HG03039 (cell line): ENCODE results near the gene S1PR3.

Experiments used
- ATAC-seq: cut with Tn5 transposase; IDR thresholded peaks from one replicate; pipeline ENCODE4 v1.9.1; 2021; ENCODE audit warnings: mild to moderate bottlenecking, moderate library complexity; ENCODE audit not compliant: unreplicated experiment

Gene S1PR3

GRCh38 chr9:89032661-89033060 lies 41.4 kb downstream of the S1PR3 start:
- ATAC-seq = no peak

GRCh38 chr9:89036383-89036782 lies 45.1 kb downstream of the S1PR3 start:
- ATAC-seq = no peak

DNA sequence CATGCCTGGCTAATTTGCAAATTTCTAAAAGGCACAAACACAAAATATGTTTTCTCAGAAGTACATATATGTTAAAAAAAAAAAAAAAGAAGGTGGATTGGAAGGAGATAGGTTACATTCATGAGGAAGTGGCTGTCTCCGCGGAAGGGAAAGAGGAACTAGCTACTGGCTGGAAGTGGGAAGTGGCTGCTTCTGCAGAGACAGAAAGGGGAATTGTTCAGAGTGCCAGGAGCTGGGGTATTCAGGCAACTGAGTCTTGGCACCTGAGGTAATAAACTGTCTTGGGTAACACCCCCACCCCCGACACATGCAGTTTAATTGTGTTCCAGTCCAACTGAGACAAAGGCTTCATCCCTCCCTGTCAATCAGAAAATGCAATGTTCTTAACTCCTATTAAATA lies 45.6 kb downstream of the S1PR3 start:
- ATAC-seq = no peak

DNA sequence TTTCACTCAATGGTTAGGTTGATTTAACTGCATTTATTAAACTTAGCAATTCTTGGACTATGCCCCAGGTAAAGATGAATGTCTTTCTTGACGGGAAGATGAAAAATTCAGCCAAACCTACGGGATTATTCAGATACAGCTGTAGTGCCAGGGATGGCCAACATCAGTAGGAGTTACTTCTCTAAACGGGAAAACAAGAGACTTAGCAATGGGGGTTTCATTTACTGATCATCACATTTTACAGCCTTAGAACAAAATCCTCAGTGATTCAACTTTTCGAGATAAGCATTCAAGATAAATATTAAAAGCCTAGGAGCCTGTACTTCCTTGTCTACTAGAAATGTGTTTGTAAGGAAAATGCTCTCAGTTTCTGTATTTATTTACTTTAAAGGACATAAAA lies 46.1 kb downstream of the S1PR3 start:
- no peak for ATAC-seq

GRCh38 chr9:89037891-89038290 lies 46.6 kb downstream of the S1PR3 start:
- no peak for ATAC-seq

DNA sequence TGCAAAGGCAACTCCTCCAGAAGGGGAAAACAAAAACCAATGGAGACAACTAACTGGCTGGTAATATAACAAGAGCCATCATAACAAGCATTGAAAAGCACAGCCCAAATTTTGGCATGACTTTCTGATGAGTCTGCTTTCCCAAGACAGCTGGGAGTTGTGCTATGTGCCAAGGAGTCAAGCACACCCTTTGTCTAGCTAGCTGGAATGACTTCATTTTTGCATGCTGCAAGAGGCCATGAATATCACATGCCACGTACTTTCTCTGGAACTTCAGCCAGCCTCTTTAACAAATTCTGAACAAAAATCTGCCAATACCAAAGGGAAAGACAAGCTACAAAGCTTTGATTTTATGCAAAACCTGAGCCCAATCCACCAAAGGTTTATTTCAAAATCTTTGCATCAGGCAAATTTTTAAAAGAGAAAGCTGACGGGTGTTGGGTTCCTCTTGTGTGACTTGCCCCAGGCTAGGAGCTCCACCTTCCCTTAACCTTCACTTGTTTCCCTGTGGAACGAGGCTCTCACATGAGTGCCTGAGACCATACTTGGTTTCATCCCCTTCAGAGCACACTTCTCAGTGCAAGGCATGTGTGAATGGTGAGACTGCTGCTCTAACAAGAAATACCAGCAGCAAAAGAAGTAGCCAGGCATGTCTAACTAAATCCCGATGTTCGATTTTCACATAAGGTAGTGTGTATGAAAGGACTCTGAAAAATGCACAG lies 47.3 kb downstream of the S1PR3 start:
- no peak for ATAC-seq

GRCh38 chr9:89039104-89039465 lies 47.8 kb downstream of the S1PR3 start:
- no peak for ATAC-seq

DNA sequence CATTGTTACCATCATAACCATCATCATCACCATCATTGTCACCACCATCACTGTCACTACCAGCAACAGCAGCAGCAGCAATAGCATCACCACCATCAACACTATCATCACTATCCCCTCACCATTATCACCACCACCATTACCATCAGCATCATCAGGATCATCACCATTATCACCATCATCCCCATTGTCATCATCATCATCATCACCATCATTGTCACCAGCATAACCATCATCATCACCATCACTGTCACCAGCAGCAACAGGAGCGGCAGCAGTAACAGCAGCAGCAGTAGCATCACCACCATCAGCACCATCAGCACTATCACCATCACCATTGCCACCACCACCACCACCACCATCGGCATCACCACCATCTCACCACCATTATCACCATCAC lies 48.4 kb downstream of the S1PR3 start:
- no peak for ATAC-seq

- ATAC-seq = no peak
Observed at GRCh38 chr9:89042984-89043383, 51.7 kb downstream of the S1PR3 start.

DNA sequence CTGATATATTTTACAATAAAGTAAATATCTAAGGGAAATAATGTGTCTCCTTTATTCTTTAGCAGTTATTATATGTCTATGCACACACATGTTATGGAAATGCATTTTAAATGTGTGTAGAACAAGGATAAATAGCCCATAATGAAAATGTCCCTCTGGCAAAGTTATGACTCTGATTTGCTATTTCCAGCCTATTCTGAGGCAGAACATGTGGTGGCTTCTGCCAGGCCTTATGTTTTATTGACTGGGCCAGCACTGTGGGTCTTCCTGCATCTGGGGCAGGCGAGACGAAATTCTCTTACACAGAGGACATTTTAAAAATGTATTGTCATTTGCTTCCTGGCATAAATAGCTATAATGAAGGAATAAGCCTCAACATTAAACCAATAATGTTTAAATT lies 52.8 kb downstream of the S1PR3 start:
- no peak for ATAC-seq

- ATAC-seq = no peak
Observed at GRCh38 chr9:89044881-89045280, 53.6 kb downstream of the S1PR3 start.

DNA sequence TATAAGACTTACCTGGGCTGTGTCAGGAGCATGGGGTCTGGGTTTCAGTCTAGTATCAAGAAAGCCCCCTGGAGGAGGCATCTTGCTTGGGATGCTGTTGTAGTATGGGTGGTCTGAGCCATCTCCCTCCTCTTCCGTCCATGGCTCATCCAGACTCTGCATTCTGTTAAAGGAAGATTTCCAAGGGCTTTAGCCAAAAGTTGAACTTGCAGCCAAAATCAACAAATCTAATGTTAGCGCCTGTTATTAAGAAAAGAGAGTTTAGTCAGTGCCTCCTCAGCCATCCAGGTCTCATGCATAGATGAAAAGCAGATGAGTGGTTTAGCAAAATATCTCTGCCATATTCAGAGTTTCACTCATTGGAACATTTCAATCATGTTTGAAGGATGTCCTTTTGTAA lies 55.6 kb downstream of the S1PR3 start:
- no peak for ATAC-seq

GRCh38 chr9:89047667-89048066 lies 56.4 kb downstream of the S1PR3 start:
- ATAC-seq = no peak

DNA sequence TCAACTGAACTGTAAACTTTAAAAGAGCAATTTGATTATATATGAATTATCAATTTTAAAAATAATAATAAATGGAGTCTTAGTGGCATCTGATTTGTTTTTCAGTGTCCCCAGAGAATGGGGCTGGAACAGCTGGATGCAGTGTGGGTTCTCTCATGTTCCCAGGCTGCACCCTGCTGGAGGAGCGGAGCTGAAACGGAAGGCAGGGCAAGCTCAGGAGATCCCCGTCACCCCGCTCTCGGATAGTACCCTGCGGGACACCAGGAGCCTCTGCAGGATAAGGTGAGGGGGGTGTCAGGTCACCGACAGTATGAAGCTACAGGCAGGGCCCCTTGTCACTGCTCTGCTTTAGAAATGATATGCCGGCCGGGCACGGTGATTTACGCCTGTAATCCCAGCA lies 57.3 kb downstream of the S1PR3 start:
- no peak for ATAC-seq

GRCh38 chr9:89049646-89050045 lies 58.4 kb downstream of the S1PR3 start:
- ATAC-seq = no peak

DNA sequence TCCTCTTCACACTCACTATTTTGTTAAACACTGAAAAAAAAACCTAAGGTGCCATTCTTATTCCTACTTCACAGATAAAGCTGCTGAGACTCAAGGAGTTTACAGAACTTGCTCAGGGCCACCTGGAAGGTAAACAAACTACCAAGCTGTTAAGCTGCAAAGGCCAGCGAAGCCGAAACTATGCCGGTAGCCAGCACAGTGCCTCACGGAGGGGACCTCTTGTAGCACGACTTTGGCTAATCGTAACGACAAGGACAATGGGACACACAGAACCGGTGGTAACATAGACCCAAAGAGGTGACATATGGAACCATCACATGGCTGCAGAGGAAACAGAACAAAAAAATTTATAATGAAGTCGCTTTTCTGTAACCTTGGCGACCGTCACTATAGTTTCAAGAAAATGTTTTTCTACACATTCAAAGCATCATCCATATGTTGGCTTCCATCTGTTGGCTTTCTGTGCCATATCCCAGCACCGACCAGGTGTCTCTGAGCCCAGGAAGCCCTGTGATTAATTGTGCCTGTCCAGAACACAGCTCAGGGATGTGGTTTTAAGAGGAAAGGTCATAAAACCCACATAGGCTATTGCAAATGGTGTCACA lies 60.3 kb downstream of the S1PR3 start:
- no peak for ATAC-seq

DNA sequence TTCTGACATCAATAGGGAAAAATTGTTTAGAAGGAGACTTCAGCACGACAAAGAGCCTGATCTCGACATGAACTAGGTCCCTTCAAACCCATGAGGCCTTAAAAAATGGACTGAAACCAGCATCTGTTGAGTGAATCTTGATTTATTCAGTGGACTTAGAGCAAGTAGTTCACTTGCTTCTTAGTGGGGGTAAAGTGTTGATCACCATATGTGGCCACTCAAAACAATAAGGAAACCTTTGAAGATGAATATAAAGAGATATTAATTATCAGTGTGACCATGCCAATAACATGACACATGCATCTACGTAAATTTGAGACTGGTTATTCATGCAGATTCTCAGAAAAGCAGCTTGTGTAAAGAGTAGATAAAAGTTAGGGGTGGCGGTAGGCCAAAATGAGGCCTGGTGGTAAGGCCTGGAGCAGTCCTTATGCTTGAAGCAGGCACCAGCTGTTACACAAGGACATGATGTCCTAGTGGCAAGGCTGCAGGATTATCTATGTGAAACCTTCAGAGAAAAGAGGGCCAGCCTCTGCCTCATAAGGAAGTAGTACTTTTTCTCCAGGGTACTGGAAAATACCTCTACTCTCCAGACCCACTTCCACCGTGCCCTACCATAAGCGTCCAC lies 61.3 kb downstream of the S1PR3 start:
- ATAC-seq = no peak

DNA sequence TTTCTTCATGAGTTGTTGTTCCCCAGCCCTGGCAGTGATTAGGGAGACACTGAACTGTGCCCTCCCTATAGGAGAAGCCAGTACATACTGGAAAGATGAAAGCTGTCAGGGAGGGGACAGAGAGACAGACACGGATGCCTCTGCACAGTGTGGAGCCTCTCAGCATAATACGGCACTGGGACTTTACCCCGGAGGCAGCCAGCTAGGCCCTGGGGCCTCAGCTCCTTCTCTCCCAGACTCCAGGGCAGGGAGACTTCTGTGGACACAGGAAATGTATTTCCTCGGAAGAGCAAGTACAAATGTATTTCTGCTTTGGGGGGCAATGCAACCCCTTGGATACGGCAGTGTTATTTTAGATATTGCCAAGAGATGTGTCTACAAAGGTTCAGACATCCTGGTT lies 62.0 kb downstream of the S1PR3 start:
- no peak for ATAC-seq
